Activated B cell treated with CpG ODN at 0.5 μM for 24 hours (primary cell): Measurements from ENCODE around the gene APOL5. TPM values are rescaled to one million over a fixed set of nuclear protein-coding genes. Genes with fewer than 3 reads are reported as not detected.
"Not testable (repeated sequence)": the region's sequence is repeated elsewhere in the genome, so short reads cannot be mapped to it uniquely, and the experiment has no call there.

Experiments used
- ATAC-seq: fragments of 200-7000 bp; cut with Tn5 transposase; one replicate; pipeline ENCODE4 v1.10.0; 2021; ENCODE audit warnings: low read depth, mild to moderate bottlenecking, moderate library complexity
- CTCF ChIA-PET: fragments of 350-600 bp; sonication (Branson Sonifier 250); formaldehyde crosslinking; loops from one replicate; lab custom pipeline; 2021; ENCODE audit warnings: antibody characterized with exemption; lab: Charles Lee
- POLR2A ChIA-PET: fragments of 350-600 bp; sonication (Branson Sonifier 250); formaldehyde crosslinking; loops from one replicate; lab custom pipeline; 2021; ENCODE audit warnings: antibody characterized with exemption; lab: Charles Lee
- DNase-seq: peaks from one replicate; pipeline ENCODE4 v3.0.0; 2022
- H3K27ac Mint-ChIP-seq: one replicate; pipeline ENCODE4 v1.8.0; 2020; ENCODE audit warnings: mixed read lengths
- H3K27me3 Mint-ChIP-seq: one replicate; pipeline ENCODE4 v1.8.0; 2021; ENCODE audit warnings: mixed read lengths
- H3K36me3 Mint-ChIP-seq: one replicate; pipeline ENCODE4 v1.8.0; 2021; ENCODE audit warnings: low read depth, mixed read lengths
- H3K4me1 Mint-ChIP-seq: one replicate; pipeline ENCODE4 v1.8.0; 2021; ENCODE audit warnings: mixed read lengths
- H3K4me3 Mint-ChIP-seq: one replicate; pipeline ENCODE4 v1.8.0; 2020; ENCODE audit warnings: mild to moderate bottlenecking, mixed read lengths
- H3K9me3 Mint-ChIP-seq: one replicate; pipeline ENCODE4 v1.8.0; 2020; ENCODE audit warnings: mixed read lengths
- intact Hi-C: fragments of 100-400 bp; cut with micrococcal nuclease; formaldehyde crosslinking; loops from one replicate; pipeline ENCODE4 v1.15.1; 2024
- total RNA-seq: library from RNA; stranded (reverse); gene quantifications from 2 replicates; pipeline ENCODE4 v1.2.3, GENCODE V29; 2022
- TF ChIP-seq, protein P1 (sequence below): fragments of 200-600 bp; IDR thresholded peaks from one replicate; pipeline ENCODE4 v1.8.0; 2022; ENCODE audit warnings: antibody characterized with exemption, mild to moderate bottlenecking

The APOL5 gene
- total RNA-seq, 1 donor from 2014 or later, result not detected

DNA sequence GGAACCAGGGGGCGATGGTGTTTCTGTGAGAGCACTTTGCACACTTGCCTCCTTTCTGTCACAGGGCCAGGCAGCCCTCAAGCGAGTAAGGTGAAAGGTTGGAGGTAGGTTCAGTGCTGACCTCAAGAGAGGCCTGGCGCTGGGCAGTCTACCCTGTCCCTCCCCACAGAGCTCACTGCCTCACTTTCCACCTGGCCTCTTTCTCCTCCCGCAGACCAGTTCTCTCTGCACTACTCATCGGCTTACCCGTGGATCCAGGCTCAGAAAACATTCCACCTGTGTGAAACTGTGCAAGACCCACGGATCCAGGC lies 16.8 kb downstream of the APOL5 start:
- H3K27me3 Mint-ChIP-seq, result peaks cover 62% of the 10 kb centered on the region
- H3K9me3 Mint-ChIP-seq, result no peaks in the 10 kb centered on the region
- H3K4me1 Mint-ChIP-seq, result no peaks in the 10 kb centered on the region
- TF ChIP-seq, protein P1, sequence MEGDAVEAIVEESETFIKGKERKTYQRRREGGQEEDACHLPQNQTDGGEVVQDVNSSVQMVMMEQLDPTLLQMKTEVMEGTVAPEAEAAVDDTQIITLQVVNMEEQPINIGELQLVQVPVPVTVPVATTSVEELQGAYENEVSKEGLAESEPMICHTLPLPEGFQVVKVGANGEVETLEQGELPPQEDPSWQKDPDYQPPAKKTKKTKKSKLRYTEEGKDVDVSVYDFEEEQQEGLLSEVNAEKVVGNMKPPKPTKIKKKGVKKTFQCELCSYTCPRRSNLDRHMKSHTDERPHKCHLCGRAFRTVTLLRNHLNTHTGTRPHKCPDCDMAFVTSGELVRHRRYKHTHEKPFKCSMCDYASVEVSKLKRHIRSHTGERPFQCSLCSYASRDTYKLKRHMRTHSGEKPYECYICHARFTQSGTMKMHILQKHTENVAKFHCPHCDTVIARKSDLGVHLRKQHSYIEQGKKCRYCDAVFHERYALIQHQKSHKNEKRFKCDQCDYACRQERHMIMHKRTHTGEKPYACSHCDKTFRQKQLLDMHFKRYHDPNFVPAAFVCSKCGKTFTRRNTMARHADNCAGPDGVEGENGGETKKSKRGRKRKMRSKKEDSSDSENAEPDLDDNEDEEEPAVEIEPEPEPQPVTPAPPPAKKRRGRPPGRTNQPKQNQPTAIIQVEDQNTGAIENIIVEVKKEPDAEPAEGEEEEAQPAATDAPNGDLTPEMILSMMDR, result no peak
- no peaks in the 10 kb centered on the region for H3K36me3 Mint-ChIP-seq
- DNase-seq (no peak), ATAC-seq (no peak)
- H3K27ac Mint-ChIP-seq, result no peak overlapping the region
- CTCF ChIA-PET, result no interaction called here
- H3K4me3 Mint-ChIP-seq, result no peak overlapping the region
- intact Hi-C loops, result no loop called here
- POLR2A ChIA-PET, result no interaction called here

DNA sequence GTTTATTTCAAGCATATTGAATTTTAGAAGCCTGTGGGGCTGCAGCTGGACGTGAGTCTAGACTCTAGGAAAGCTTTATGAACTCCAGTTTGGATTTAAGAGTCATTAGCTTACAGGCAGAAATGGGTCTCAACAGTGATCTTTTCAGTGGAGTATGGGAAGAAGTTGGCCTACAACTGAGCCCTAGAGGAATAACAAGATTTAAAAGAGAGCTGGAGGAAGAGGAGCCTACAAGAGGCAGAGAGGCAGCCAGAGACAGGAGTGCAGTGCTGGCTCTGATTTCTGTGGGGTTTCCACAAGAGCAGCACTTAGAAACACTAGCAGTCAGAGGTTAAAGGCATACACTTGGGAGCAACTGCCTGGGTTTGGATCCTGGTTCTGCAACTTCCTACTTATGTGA lies 17.9 kb downstream of the APOL5 start:
- H3K9me3 Mint-ChIP-seq, result no peaks in the 10 kb centered on the region

DNA sequence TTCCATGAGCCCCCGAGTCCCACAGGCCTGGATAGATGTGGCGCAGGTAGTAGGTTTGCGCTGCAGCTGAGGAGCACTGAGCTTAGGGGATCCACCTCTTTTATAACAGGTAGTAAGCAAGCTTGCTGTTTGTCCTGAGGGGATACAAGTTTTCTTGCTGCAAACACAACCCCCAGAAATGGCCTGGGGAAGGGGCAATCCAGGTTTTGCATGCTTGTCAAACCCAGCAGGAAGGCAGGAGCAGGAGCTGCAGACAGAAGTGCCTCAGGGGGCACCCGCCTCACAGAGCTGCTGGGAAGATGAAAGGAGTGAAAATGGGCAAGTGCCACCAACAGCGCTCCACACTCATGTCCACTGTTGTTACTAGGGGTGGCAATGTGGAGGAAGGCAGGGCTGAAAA lies 18.5 kb downstream of the APOL5 start:
- ChIA-PET CTCF (no interaction called here), POLR2A (no interaction called here)
- ATAC-seq, result no peak
- no peaks in the 10 kb centered on the region for H3K4me1 Mint-ChIP-seq
- H3K27ac Mint-ChIP-seq, result no peak overlapping the region
- H3K9me3 Mint-ChIP-seq, result no peaks in the 10 kb centered on the region
- TF ChIP-seq, protein P1, result no peak
- DNase-seq, result no peak
- H3K4me3 Mint-ChIP-seq, result no peak overlapping the region
- intact Hi-C loops, result no loop called here
- H3K36me3 Mint-ChIP-seq, result no peaks in the 10 kb centered on the region
- H3K27me3 Mint-ChIP-seq, result peaks cover 66% of the 10 kb centered on the region

More for the DNA sequence above, 17.9 kb downstream of the APOL5 start:
- ChIA-PET POLR2A (no interaction called here), CTCF (no interaction called here)
- Mint-ChIP-seq H3K4me3 (no peak overlapping the region), H3K36me3 (no peaks in the 10 kb centered on the region), H3K27ac (no peak overlapping the region), H3K27me3 (peaks cover 66% of the 10 kb centered on the region), H3K4me1 (no peaks in the 10 kb centered on the region)
- no peak for DNase-seq
- no peak for ATAC-seq
- intact Hi-C loops, result no loop called here
- TF ChIP-seq, protein P1, result no peak

DNA sequence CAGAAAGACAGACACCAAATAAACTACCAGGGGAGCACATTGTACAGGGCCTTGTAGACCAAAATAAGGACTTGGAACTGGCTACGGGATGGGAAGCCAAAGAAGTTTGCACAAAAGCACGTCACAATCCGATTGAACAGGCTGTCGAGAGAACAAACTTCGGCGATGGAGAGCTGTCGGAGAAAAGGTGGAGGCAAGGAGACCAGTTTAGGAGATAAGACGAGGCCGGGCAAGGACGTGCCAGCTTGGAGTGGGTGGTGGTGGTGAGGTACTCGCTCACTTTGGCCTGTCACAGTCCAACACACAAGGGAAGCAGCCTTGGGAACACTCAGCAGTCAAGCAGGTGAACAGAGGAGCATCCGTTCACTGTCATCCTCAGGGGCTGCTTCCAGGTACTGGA lies 19.0 kb downstream of the APOL5 start:
- Mint-ChIP-seq H3K4me1 (no peaks in the 10 kb centered on the region), H3K27me3 (peaks cover 63% of the 10 kb centered on the region), H3K4me3 (no peak overlapping the region), H3K36me3 (no peaks in the 10 kb centered on the region), H3K27ac (no peak overlapping the region), H3K9me3 (no peaks in the 10 kb centered on the region)
- POLR2A ChIA-PET, result no interaction called here
- DNase-seq, result no peak
- intact Hi-C loops, result no loop called here
- ATAC-seq, result no peak
- CTCF ChIA-PET, result no interaction called here
- TF ChIP-seq, protein P1, result no peak

DNA sequence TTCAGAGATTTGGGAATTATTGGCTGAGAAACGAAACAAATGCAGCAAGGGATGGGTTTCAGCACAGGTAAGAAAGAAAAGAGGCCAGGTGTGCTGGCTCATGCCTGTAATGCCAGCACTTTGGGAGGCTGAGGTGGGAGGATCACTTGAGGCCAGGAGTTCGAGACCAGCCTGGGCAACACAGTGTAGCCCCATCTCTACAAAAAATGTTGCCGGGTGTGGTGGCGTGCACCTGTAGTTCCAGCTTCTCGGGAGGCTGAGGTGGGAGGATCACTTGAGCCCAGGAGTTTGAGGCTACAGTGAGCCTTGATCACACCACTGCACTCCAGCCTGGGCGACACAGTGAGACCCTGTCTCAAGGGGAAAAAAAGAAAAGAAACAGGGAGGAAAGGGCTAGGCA lies 20.2 kb downstream of the APOL5 start:
- H3K4me1 Mint-ChIP-seq, DNase-seq, CTCF ChIA-PET, intact Hi-C loops, POLR2A ChIA-PET, H3K36me3 Mint-ChIP-seq, H3K9me3 Mint-ChIP-seq, ATAC-seq, H3K27ac Mint-ChIP-seq, H3K4me3 Mint-ChIP-seq: not testable (repeated sequence)
- peaks cover 65% of the 10 kb centered on the region for H3K27me3 Mint-ChIP-seq
